K562 (cell line): ENCODE data around the gene DGCR6L. TPM values are rescaled to one million over a fixed set of nuclear protein-coding genes. Genes with fewer than 3 reads are reported as not detected.
A peak's percentile ranks its signal among the peaks of the same experiment; 100 is the strongest.
"Not testable (repeated sequence)": the region's sequence is repeated elsewhere in the genome, so short reads cannot be mapped to it uniquely, and the experiment has no call there.

ENCODE experiments used
- ATAC-seq: fragments of 200-7000 bp; cut with Tn5 transposase; 3 replicates; pipeline ENCODE4 v1.9.1; 2020; ENCODE audit warnings: moderate library complexity
- BruUV-seq: library from RNA; stranded (reverse); fragments of 400-500 nt; replicated peaks from 2 replicates; lab custom pipeline; 2021; lab: Mats Ljungman, UMichigan
- CTCF ChIA-PET: fragments of 300-600 bp; formaldehyde crosslinking; extraction: SDS; loops from one replicate; lab custom pipeline; 2021; ENCODE audit warnings: low intra/inter-chr PET ratio; lab: Yijun Ruan, JAX
- POLR2A ChIA-PET: fragments of 300-600, 350-650 bp; sonication (Branson Sonifier 250); formaldehyde crosslinking; extraction: SDS; loops from one replicate; lab custom pipeline; 2021; ENCODE audit warnings: antibody characterized with exemption, inconsistent platforms; lab: Yijun Ruan, JAX
- DNase-seq, 4 experiments: peaks; one replicate each; pipeline versions ENCODE4 v3.0.0 to v3.0.0-alpha.2; 2011 to 2018; ENCODE audit warnings: low spot score in 3 of 4, mixed read lengths in 3 of 4; ENCODE audit errors: extremely low read depth in 1 of 4
- FAIRE-seq: peaks from 2 replicates; lab custom pipeline; 2011; peaks lifted over from hg19 to GRCh38; lab: Jason Lieb, UNC
- H2AFZ ChIP-seq: 2 replicates; pipeline ENCODE4 v1.6.0; 2011; ENCODE audit warnings: low read depth, low read length, control low read depth, inconsistent platforms
- H3K27ac ChIP-seq: fragments of 200-600 bp; 3 replicates; pipeline ENCODE4 v1.8.0; 2011; ENCODE audit warnings: low read depth, mild to moderate bottlenecking, control low read depth, inconsistent platforms, low read length, moderate library complexity, mixed read lengths; ENCODE audit errors: extremely low read depth
- H3K27me3 ChIP-seq, 2 experiments: fragments of 300-600 bp in 1 of 2; 2 replicates in 1 of 2; 3 replicates in 1 of 2; pipeline versions ENCODE4 v1.6.0 to v1.8.0; 2011; ENCODE audit warnings: inconsistent platforms in 2 of 2, low read length in 2 of 2, mild to moderate bottlenecking in 1 of 2, mixed read lengths in 1 of 2, moderate library complexity in 1 of 2; ENCODE audit not compliant: control insufficient read depth in 2 of 2, insufficient read depth in 2 of 2
- H3K36me3 ChIP-seq: fragments of 300-600 bp; 3 replicates; pipeline ENCODE4 v1.8.0; 2011; ENCODE audit warnings: mild to moderate bottlenecking, low read length, inconsistent platforms; ENCODE audit not compliant: control insufficient read depth, insufficient read depth
- H3K4me1 ChIP-seq, 2 experiments: fragments of 200-600 bp in 1 of 2; replicated peaks in 1 of 2; 2 replicates in 1 of 2; 3 replicates in 1 of 2; pipeline versions ENCODE4 v1.5.1 to v1.8.0; 2011; ENCODE audit warnings: inconsistent platforms in 2 of 2, low read length in 2 of 2, mild to moderate bottlenecking in 1 of 2, mixed read lengths in 1 of 2, moderate library complexity in 1 of 2; ENCODE audit not compliant: control insufficient read depth in 2 of 2, insufficient read depth in 2 of 2
- H3K4me2 ChIP-seq: 2 replicates; pipeline ENCODE4 v1.6.1; 2011; ENCODE audit warnings: low read length, control low read depth, inconsistent platforms, mixed read lengths; ENCODE audit not compliant: insufficient read depth
- H3K4me3 ChIP-seq: fragments of 200-600 bp; sonication (generic), shearing (Covaris generic); 2 replicates; pipeline ENCODE4 v1.5.1; 2016; ENCODE audit warnings: control low read depth, inconsistent platforms
- H3K79me2 ChIP-seq: fragments of 200-600 bp; 3 replicates; pipeline ENCODE4 v1.8.0; 2011; ENCODE audit warnings: low read length, inconsistent platforms; ENCODE audit not compliant: control insufficient read depth, insufficient read depth
- H3K9ac ChIP-seq, 2 experiments: 2 replicates each; pipeline versions ENCODE4 v1.6.0 to v1.6.1; 2011; ENCODE audit warnings: low read depth in 2 of 2, low read length in 2 of 2, control low read depth in 1 of 2, inconsistent platforms in 1 of 2, mild to moderate bottlenecking in 1 of 2, mixed read lengths in 1 of 2; ENCODE audit not compliant: insufficient read depth in 1 of 2
- H3K9me1 ChIP-seq: one replicate; pipeline ENCODE4 v1.6.0; 2011; ENCODE audit warnings: inconsistent platforms, mild to moderate bottlenecking, low read length, moderate library complexity; ENCODE audit not compliant: control insufficient read depth, insufficient read depth
- H3K9me3 ChIP-seq: replicated peaks from 2 replicates; pipeline ENCODE4 v1.5.1; 2011; ENCODE audit warnings: low read depth, low read length, inconsistent platforms; ENCODE audit not compliant: control insufficient read depth, insufficient read depth
- H4K20me1 ChIP-seq: replicated peaks from 2 replicates; pipeline ENCODE4 v1.6.1; 2011; ENCODE audit warnings: low read length, inconsistent platforms, mixed read lengths; ENCODE audit not compliant: control insufficient read depth, insufficient read depth
- ETV6 ChIP-seq, 3 experiments: fragments of 150-350 bp in 1 of 3; sonication (generic) in 1 of 3; formaldehyde crosslinking in 1 of 3; IDR thresholded peaks; 2 replicates each; pipeline versions ENCODE4 v1.6.1 to v1.8.0; 2014 to 2022; ENCODE audit warnings: borderline replicate concordance in 2 of 3, low read depth in 2 of 3, antibody characterized with exemption in 1 of 3, low read length in 1 of 3, mild to moderate bottlenecking in 1 of 3, missing genetic modification reagents in 1 of 3
- MAZ ChIP-seq, 2 experiments: fragments of 450-650 bp in 1 of 2; sonication (generic) in 1 of 2; formaldehyde crosslinking; IDR thresholded peaks in 1 of 2; conservative IDR thresholded peaks in 1 of 2; 2 replicates each; pipeline versions ENCODE4 v1.4.0 to v1.5.0; 2020; ENCODE audit warnings: mild to moderate bottlenecking in 1 of 2, missing genetic modification reagents in 1 of 2
- RAD21 ChIP-seq, 2 experiments: fragments of 250-450 bp in 1 of 2; fragments of 450-650 bp in 1 of 2; sonication (Bioruptor Pico) in 1 of 2; formaldehyde crosslinking in 1 of 2; IDR thresholded peaks in 1 of 2; conservative IDR thresholded peaks in 1 of 2; 2 replicates each; pipeline versions ENCODE4 v1.4.0 to v1.8.0; 2020 to 2022; ENCODE audit warnings: mild to moderate bottlenecking in 2 of 2, moderate library complexity in 1 of 2
- WGBS: fragments of 100-300 bp; shearing (Covaris generic); methylation state at CpG from one replicate; pipeline ENCODE4 v1.1.6; 2016; ENCODE audit warnings: low coverage, mixed read lengths; ENCODE audit not compliant: insufficient coverage; ENCODE audit errors: missing lambda C conversion rate; 5-methylcytosine and 5-hydroxymethylcytosine counted together
- in situ Hi-C: fragments of 300-500 bp; cut with MboI; formaldehyde crosslinking; loops from 4 replicates; pipeline ENCODE4 v1.15.0; 2018; ENCODE audit warnings: inconsistent platforms, mixed read lengths
- intact Hi-C: fragments of 100-400 bp; cut with micrococcal nuclease; formaldehyde crosslinking; loops from 2 replicates; pipeline ENCODE4 v1.14.2; 2022
- polyA plus RNA-seq, 8 experiments: library from polyadenylated mRNA; depleted of rRNA in 4 of 8; stranded (reverse) in 5 of 8; unstranded in 3 of 8; fragments of >200 nt; fragmentation: Nextera tagmentation in 2 of 8; fragmentation: Illumina TruSeq in 1 of 8; extraction: Ambion mirVana in 2 of 8; extraction: Trizol in 1 of 8; gene quantifications; 2 replicates each; pipeline versions ENCODE4 v1.2.1 to v1.2.3, GENCODE V29; 2011 to 2014; ENCODE audit warnings: inconsistent platforms in 1 of 8, missing spikeins in 1 of 8
- total RNA-seq, 7 experiments: library from RNA; depleted of rRNA in 6 of 7; stranded (reverse); fragments of >200 nt in 6 of 7; fragmentation: Illumina TruSeq in 2 of 7; extraction: Trizol in 2 of 7; gene quantifications; 2 replicates each; pipeline versions ENCODE4 v1.2.1 to v1.2.3, GENCODE V29; 2011 to 2021; ENCODE audit warnings: low replicate concordance in 1 of 7
- TF ChIP-seq, protein P1 (sequence below), 3 experiments: IDR thresholded peaks in 2 of 3; conservative IDR thresholded peaks in 1 of 3; 2 replicates each; pipeline ENCODE4 v1.5.1; 2011 to 2012; ENCODE audit warnings: low read length in 3 of 3, mild to moderate bottlenecking in 3 of 3, control low read depth in 2 of 3, improper control_type of control experiment in 1 of 3, inconsistent platforms in 1 of 3, low read depth in 1 of 3, mixed read lengths in 1 of 3, moderate library complexity in 1 of 3; ENCODE audit not compliant: insufficient read depth in 2 of 3
- TF ChIP-seq, protein P2 (sequence below): fragments of 250-450 bp; sonication (Bioruptor Pico); IDR thresholded peaks from 2 replicates; pipeline ENCODE4 v1.4.0; 2020; ENCODE audit warnings: borderline replicate concordance

DGCR6L gene
- total and polyA plus RNA-seq, 9 of the 15 experiments (the other 6 are each of a cell fraction or from before 2014, with no cell fraction given), result 3.6 to 151 (median 51.0) TPM

DNA sequence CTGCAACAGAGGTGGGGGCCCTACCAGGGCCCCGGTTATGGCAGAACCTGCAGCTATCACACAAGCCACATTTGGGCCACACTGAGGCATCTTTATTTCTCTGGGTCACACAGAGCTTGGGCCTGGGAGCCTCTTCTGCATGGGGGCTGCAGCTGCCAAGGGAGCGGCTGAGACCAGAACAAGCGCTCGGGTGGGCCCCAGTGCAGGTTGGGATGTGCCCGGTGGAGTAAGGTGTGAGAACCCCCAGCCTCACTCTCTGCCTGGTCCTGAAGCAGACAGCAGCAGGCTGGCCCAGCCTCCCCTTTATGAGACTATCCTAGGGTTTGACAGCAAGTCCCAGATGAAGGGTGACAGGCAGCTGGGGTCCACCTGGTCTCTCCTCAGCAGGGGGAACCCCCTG lies 5.7 kb downstream of the DGCR6L start:
- H3K4me3 ChIP-seq, CTCF ChIA-PET, H3K9ac ChIP-seq, FAIRE-seq, H3K9me1 ChIP-seq, H3K4me2 ChIP-seq, POLR2A ChIA-PET, H2AFZ ChIP-seq, H3K36me3 ChIP-seq, BruUV-seq, H3K9me3 ChIP-seq, H3K27ac ChIP-seq, intact Hi-C loops, ATAC-seq: not testable (repeated sequence)
- H4K20me1 ChIP-seq, result peaks cover 21% of the 10 kb centered on the region
- peaks cover 4 to 14% of the 10 kb centered on the region in 2 experiments; a peak in 4 of 5 replicates for H3K27me3 ChIP-seq
- WGBS, result 68% methylated on average over 5 of the region's 5 CpGs
- H3K79me2 ChIP-seq, result peaks cover 14% of the 10 kb centered on the region
- peak in 1 of 4 experiments; percentile 1 for DNase-seq
- peaks cover 20 to 41% of the 10 kb centered on the region in 2 experiments for H3K4me1 ChIP-seq
- in situ Hi-C loops, result loop anchor here (5.0 to 25.0 kb wide), 2 partner anchors 1397 to 1902 kb away; no protein-coding TSS in a partner anchor

DNA sequence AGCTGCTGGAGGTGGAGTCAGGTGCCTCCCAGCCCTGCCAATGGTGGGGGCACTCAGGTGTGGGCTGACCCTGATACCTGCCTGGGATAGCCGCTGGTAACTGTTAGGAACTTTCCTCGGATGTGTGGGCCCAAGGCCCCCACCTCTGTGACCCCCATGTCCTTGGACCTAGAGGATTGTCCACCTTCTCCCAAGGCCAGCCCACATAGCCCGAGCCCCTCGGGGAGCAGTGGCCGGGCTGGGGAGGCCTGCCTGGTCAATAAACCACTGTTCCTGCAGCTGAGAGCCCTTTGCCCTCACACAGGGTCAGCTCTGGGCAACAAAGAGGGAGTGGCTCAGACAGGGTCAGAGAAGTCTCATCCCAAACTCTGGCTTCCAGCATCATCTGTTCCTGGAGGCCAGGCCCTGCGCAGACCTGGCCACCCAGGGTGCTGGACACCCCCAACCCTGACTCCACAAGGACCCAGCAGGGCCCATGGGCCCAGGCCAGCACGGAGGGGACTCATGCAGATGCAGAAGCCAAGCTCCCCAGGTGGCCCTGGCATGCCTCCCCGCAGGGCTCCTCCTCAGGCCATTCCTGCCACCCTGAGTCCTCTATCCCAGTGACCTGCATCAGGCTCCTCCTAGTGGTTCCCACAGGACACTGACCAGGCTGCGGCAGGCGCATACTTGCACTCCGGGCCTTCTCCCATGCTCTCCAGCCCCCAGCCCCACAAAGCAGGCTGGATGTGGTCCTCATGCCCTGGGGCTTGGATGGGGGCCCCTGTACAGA lies 6.4 kb downstream of the DGCR6L start:
- H3K9me1 ChIP-seq; H2AFZ ChIP-seq; H3K9ac ChIP-seq; H3K36me3 ChIP-seq; H3K27ac ChIP-seq; H3K4me2 ChIP-seq; BruUV-seq; H3K79me2 ChIP-seq; CTCF ChIA-PET; H3K4me3 ChIP-seq; intact Hi-C loops; H3K9me3 ChIP-seq; TF ChIP-seq ETV6 (IDR thresholded peaks at IDR 0.05; ENCODE audit: borderline replicate concordance in 1 of 2, low read depth in 2 of 2, low read length in 1 of 2): not testable (repeated sequence)
- Histone ChIP-seq H3K4me1 (peaks cover 14 to 39% of the 10 kb centered on the region in 2 experiments; a peak in 4 of 5 replicates), H3K27me3 (peaks cover 12 to 21% of the 10 kb centered on the region in 2 experiments; a peak in 4 of 5 replicates), H4K20me1 (peaks cover 21% of the 10 kb centered on the region)
- DNase-seq, result peak in 1 of 4 experiments; percentile 42
- in situ Hi-C loops, result loop anchor here (5.0 to 25.0 kb wide), 2 partner anchors 1396 to 1901 kb away; no protein-coding TSS in a partner anchor
- peak; percentile 42 for FAIRE-seq
- ATAC-seq, result peak; percentile 73
- WGBS, result 58% methylated on average over 10 of the region's 11 CpGs
- POLR2A ChIA-PET, result interaction anchor here (0.7 to 1.7 kb wide), 4 partner anchors 10 to 75 kb away, joined by 3 to 4 read pairs (median 4); no protein-coding TSS in a partner anchor
- TF ChIP-seq, protein P1, sequence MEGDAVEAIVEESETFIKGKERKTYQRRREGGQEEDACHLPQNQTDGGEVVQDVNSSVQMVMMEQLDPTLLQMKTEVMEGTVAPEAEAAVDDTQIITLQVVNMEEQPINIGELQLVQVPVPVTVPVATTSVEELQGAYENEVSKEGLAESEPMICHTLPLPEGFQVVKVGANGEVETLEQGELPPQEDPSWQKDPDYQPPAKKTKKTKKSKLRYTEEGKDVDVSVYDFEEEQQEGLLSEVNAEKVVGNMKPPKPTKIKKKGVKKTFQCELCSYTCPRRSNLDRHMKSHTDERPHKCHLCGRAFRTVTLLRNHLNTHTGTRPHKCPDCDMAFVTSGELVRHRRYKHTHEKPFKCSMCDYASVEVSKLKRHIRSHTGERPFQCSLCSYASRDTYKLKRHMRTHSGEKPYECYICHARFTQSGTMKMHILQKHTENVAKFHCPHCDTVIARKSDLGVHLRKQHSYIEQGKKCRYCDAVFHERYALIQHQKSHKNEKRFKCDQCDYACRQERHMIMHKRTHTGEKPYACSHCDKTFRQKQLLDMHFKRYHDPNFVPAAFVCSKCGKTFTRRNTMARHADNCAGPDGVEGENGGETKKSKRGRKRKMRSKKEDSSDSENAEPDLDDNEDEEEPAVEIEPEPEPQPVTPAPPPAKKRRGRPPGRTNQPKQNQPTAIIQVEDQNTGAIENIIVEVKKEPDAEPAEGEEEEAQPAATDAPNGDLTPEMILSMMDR (IDR thresholded peaks at IDR 0.05 in 2 of 3, conservative IDR thresholded peaks at IDR 0.05 in 1 of 3; ENCODE audit: insufficient read depth in 2 of 3, low read depth in 1 of 3, low read length in 3 of 3), result peak in 2 of 3 experiments; percentile 21 to 28; a peak in 3 of 6 replicates
- TF ChIP-seq MAZ (CRISPR knock-in tag; conservative IDR thresholded peaks at IDR 0.05 in 1 of 2, IDR thresholded peaks at IDR 0.05 in 1 of 2) (0 out of 4 replicates have a peak, but pooled peaks of 1 of the 2 experiments have one; percentile 35), ETV6 (CRISPR knock-in tag; IDR thresholded peaks at IDR 0.05; ENCODE audit: borderline replicate concordance) (0 out of 2 replicates have a peak, but pooled peaks have one; percentile 22), RAD21 (CRISPR knock-in tag; conservative IDR thresholded peaks at IDR 0.05 in 1 of 2, IDR thresholded peaks at IDR 0.05 in 1 of 2) (peak in 1 of 2 experiments; percentile 19; a peak in 1 of 4 replicates)
- TF ChIP-seq, protein P2, sequence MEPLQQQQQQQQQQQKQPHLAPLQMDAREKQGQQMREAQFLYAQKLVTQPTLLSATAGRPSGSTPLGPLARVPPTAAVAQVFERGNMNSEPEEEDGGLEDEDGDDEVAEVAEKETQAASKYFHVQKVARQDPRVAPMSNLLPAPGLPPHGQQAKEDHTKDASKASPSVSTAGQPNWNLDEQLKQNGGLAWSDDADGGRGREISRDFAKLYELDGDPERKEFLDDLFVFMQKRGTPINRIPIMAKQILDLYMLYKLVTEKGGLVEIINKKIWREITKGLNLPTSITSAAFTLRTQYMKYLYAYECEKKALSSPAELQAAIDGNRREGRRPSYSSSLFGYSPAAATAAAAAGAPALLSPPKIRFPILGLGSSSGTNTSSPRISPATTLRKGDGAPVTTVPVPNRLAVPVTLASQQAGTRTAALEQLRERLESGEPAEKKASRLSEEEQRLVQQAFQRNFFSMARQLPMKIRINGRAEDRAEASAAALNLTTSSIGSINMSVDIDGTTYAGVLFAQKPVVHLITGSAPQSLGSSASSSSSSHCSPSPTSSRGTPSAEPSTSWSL, result 0 out of 2 replicates have a peak, but pooled peaks have one; percentile 45
